Measurements from ENCODE around the gene PRIMA1.
"Not testable (repeated sequence)": the region's sequence is repeated elsewhere in the genome, so short reads cannot be mapped to it uniquely, and the experiment has no call there.

The PRIMA1 gene

DNA sequence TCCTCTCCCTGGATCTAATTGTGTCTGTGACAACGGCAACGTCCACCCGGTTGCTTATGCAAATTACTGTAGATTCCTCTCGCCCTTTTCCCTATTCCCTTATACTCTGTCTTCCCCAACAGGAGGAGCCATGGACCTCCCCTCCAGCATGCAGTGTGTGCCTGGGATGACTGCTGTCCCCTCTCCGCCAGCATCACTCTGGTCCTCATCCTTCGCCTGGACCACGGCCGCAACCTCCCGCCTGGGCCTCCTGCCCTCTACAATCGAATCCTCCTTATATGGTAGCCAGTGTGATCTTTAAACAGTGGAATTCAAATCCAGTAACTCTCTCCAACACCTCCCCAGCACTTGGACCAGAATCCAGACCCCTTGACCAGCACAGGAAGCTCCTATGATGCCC, 30.6 kb upstream of the PRIMA1 start:
- H3K36me3 ChIP-seq (ENCODE audit: control insufficient read depth, low read length) = no peaks in the 10 kb centered on the region
- no peaks in the 10 kb centered on the region for H4K20me1 ChIP-seq (ENCODE audit: control insufficient read depth, insufficient read depth, low read depth, low read length)
- TF ChIP-seq EZH2phosphoT487 (IDR thresholded peaks at IDR 0.05; ENCODE audit: borderline replicate concordance, low read length) = no peak
- TF ChIP-seq, protein P1, sequence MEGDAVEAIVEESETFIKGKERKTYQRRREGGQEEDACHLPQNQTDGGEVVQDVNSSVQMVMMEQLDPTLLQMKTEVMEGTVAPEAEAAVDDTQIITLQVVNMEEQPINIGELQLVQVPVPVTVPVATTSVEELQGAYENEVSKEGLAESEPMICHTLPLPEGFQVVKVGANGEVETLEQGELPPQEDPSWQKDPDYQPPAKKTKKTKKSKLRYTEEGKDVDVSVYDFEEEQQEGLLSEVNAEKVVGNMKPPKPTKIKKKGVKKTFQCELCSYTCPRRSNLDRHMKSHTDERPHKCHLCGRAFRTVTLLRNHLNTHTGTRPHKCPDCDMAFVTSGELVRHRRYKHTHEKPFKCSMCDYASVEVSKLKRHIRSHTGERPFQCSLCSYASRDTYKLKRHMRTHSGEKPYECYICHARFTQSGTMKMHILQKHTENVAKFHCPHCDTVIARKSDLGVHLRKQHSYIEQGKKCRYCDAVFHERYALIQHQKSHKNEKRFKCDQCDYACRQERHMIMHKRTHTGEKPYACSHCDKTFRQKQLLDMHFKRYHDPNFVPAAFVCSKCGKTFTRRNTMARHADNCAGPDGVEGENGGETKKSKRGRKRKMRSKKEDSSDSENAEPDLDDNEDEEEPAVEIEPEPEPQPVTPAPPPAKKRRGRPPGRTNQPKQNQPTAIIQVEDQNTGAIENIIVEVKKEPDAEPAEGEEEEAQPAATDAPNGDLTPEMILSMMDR (IDR thresholded peaks at IDR 0.05; ENCODE audit: low read depth, low read length, poor library complexity, severe bottlenecking) = no peak
- peaks cover 5% of the 10 kb centered on the region; the same call in 1 of the 2 replicates for H3K9me3 ChIP-seq (ENCODE audit: control insufficient read depth, insufficient read depth, low read length)
- no peaks in the 10 kb centered on the region for H3K4me1 ChIP-seq (ENCODE audit: control insufficient read depth, low read length)
- no peaks in the 10 kb centered on the region for H3K79me2 ChIP-seq (ENCODE audit: control insufficient read depth, low read length)
- H3K4me2 ChIP-seq (ENCODE audit: low read length) = no peak overlapping the region
- no peak overlapping the region for H3K27ac ChIP-seq (ENCODE audit: low read depth, low read length)
- no peak overlapping the region for H3K4me3 ChIP-seq (ENCODE audit: low read length)
- no peaks in the 10 kb centered on the region for H3K27me3 ChIP-seq (ENCODE audit: control insufficient read depth, low read length)
- H3F3A ChIP-seq (ENCODE audit: control insufficient read depth, insufficient read depth) = no peaks in the 10 kb centered on the region
- H3K9me2 ChIP-seq (replicated peaks; ENCODE audit: control insufficient read depth, low read length) = no peaks in the 10 kb centered on the region

DNA sequence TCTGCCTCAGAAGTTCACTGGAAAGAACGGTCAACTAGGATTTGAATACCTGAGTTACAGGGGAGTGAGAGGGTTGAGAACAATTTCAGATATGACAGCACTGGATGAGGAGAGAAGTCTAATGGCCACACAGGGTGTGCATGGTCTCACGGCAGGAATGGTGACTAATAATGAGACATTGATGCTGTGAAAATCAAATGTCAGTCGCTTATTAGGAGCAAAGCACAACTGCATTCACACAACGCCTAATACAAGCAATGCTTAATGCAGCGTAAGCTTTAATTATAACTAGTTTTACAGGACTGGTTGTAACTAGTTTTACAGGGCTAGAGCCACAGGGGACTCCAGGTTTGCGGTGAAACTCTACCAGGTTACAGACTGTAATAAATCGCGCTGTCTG, 23.4 kb upstream of the PRIMA1 start:
- H3K27me3 ChIP-seq (ENCODE audit: control insufficient read depth, low read length) = no peaks in the 10 kb centered on the region
- no peaks in the 10 kb centered on the region for H3F3A ChIP-seq (ENCODE audit: control insufficient read depth, insufficient read depth)
- H3K9me2 ChIP-seq (replicated peaks; ENCODE audit: control insufficient read depth, low read length) = no peaks in the 10 kb centered on the region
- H4K20me1 ChIP-seq (ENCODE audit: control insufficient read depth, insufficient read depth, low read depth, low read length) = no peaks in the 10 kb centered on the region
- no peak overlapping the region for H3K27ac ChIP-seq (ENCODE audit: low read depth, low read length)
- peaks cover 6% of the 10 kb centered on the region; the same call in 1 of the 2 replicates for H3K9me3 ChIP-seq (ENCODE audit: control insufficient read depth, insufficient read depth, low read length)
- H3K36me3 ChIP-seq (ENCODE audit: control insufficient read depth, low read length) = no peaks in the 10 kb centered on the region
- no peaks in the 10 kb centered on the region for H3K79me2 ChIP-seq (ENCODE audit: control insufficient read depth, low read length)
- H3K4me3 ChIP-seq (ENCODE audit: low read length) = no peak overlapping the region
- H3K4me2 ChIP-seq (ENCODE audit: low read length) = no peak overlapping the region
- H3K4me1 ChIP-seq (ENCODE audit: control insufficient read depth, low read length) = no peaks in the 10 kb centered on the region
- TF ChIP-seq, protein P1 (IDR thresholded peaks at IDR 0.05; ENCODE audit: low read depth, low read length, poor library complexity, severe bottlenecking) = no peak
- TF ChIP-seq EZH2phosphoT487 (IDR thresholded peaks at IDR 0.05; ENCODE audit: borderline replicate concordance, low read length) = no peak

DNA sequence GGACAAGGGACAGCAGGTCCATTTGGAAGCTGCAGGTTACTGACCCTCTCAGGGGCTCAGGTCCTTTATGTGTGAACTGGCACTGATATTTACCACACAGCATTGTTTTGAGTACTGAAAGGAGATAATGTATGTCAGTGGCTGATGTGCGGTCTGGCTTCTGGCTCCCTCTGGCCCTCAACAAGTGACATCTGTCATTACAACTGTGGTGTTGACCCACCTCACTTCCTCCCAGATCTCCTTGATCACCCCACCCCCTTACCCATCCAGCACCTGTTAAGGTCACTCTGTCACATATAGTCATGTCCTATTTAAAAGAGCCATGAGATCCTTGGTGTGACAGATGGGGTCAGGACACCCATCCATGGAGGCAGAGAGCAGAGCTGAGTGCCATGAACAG, 22.7 kb upstream of the PRIMA1 start:
- TF ChIP-seq, protein P1 (IDR thresholded peaks at IDR 0.05; ENCODE audit: low read depth, low read length, poor library complexity, severe bottlenecking) = no peak
- TF ChIP-seq EZH2phosphoT487 (IDR thresholded peaks at IDR 0.05; ENCODE audit: borderline replicate concordance, low read length) = no peak
- no peak overlapping the region for H3K4me3 ChIP-seq (ENCODE audit: low read length)

DNA sequence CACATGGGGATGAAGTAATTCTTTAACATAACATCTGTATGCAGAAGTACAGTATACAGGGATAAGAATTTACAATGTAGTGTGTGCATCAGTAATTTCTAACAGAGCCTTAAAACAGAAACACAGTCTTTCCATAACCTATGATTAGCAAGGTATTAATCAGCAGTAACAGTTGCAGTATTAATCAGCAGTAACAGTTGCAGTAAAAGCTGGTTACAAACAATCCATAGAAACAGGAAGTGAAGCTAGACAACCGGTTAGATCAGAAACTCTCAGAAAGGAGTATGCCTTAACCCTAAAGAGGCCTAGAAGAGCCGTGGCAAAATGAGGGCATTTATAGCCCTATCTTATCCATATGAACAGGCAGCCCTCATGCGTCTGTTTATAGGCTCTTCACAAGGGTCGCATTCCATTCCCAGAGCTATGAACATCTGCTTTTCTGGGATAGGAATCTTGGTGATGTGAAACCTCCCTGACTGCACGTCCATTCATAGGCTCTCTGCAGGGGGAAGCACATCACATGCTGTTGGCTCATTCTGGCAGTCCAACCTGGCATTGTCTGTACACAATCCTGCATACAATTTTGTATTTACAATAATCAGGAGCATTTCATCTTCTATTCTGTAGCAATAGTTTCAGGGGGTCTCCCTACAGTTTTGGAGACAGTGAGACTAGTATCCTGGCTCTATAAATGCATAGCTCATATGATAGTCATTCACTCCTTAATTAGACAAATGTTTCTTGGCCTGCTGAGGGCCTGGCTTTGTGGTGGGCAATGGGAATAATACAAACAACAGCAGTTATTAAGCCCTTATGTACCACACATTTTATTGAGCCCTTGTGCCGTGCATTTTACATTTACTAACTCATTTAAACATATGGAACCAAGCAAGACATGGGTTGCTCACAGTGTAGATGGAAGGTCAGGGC, 21.5 kb upstream of the PRIMA1 start:
- H3K9me2 ChIP-seq (replicated peaks; ENCODE audit: control insufficient read depth, low read length); H3K36me3 ChIP-seq (ENCODE audit: control insufficient read depth, low read length); H3K27me3 ChIP-seq (ENCODE audit: control insufficient read depth, low read length); H3K9me3 ChIP-seq (ENCODE audit: control insufficient read depth, insufficient read depth, low read length); H3K4me3 ChIP-seq (ENCODE audit: low read length); H3K27ac ChIP-seq (ENCODE audit: low read depth, low read length); H3K4me1 ChIP-seq (ENCODE audit: control insufficient read depth, low read length); H4K20me1 ChIP-seq (ENCODE audit: control insufficient read depth, insufficient read depth, low read depth, low read length); H3F3A ChIP-seq (ENCODE audit: control insufficient read depth, insufficient read depth); H3K79me2 ChIP-seq (ENCODE audit: control insufficient read depth, low read length); H3K4me2 ChIP-seq (ENCODE audit: low read length): not testable (repeated sequence)

More for the DNA sequence above, 22.7 kb upstream of the PRIMA1 start:
- Histone ChIP-seq H4K20me1 (ENCODE audit: control insufficient read depth, insufficient read depth, low read depth, low read length) (no peaks in the 10 kb centered on the region), H3F3A (ENCODE audit: control insufficient read depth, insufficient read depth) (no peaks in the 10 kb centered on the region), H3K9me3 (ENCODE audit: control insufficient read depth, insufficient read depth, low read length) (peaks cover 6% of the 10 kb centered on the region; the same call in 1 of the 2 replicates), H3K27me3 (ENCODE audit: control insufficient read depth, low read length) (no peaks in the 10 kb centered on the region), H3K4me2 (ENCODE audit: low read length) (no peak overlapping the region), H3K27ac (ENCODE audit: low read depth, low read length) (no peak overlapping the region), H3K9me2 (replicated peaks; ENCODE audit: control insufficient read depth, low read length) (no peaks in the 10 kb centered on the region), H3K36me3 (ENCODE audit: control insufficient read depth, low read length) (no peaks in the 10 kb centered on the region), H3K79me2 (ENCODE audit: control insufficient read depth, low read length) (no peaks in the 10 kb centered on the region), H3K4me1 (ENCODE audit: control insufficient read depth, low read length) (no peaks in the 10 kb centered on the region)
